Stimulated activated CD4-positive, alpha-beta T cell treated with anti-CD3 and anti-CD28 coated beads, Interleukin-1b, Interleukin-23, amount 100 ng/mL, for 24 hours (primary cell): Measurements from ENCODE around the gene TBC1D14.

ENCODE experiments used
- DNase-seq, 4 experiments: peaks; one replicate each; pipeline ENCODE4 v3.0.0-alpha.2; 2020; ENCODE audit warnings: low read depth in 4 of 4, low spot score in 1 of 4

The TBC1D14 gene

DNA sequence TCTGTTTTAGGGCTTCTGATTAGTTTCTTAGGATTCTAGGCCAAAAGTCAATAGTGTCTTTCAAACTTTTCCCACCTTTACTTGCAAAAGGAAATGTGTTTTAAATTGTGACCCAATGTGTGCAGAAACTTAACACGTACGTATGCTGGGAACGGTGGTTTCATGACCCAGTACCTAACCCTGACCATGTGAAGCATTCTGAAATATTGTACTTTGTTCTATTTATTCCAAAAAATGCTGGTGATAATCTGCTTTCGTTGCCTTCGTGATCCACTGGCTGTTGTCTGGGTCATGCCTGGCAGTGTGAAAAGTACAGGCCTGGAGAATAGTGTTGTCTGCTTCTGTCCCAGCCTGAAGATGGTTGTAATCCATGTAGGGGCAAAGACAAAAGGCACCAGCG lies 106.9 kb downstream of the TBC1D14 start:
- DNase-seq = no peak

DNA sequence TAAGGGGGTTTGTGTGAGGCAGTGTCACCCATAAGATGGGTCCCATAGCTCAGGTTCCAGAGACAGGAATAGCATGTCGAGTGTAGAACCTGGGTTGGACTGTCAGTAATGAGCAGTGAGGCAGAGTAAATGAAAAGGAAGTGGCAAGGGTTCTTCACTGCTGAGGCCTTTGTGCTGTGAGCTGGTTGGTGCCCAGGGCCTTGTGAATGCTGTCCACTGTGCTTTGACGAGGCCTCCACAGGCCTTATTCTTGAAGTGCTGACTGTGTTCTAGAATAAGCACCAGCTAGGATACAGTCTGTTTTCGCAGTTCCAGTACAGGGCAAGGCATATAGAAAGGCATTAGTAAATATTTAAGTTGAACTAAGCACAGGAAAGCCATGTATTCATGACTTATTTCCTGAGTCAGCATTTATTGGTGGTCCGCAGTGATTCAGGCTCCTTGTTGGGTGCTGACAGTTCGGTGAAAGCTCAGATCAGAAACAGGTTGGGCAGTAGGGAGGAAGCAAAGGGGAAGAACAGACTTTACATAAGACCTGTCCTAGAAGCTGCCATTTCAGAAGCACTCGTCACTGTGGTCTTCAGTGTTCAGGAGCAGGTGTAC lies 107.9 kb downstream of the TBC1D14 start:
- no peak for DNase-seq

DNA sequence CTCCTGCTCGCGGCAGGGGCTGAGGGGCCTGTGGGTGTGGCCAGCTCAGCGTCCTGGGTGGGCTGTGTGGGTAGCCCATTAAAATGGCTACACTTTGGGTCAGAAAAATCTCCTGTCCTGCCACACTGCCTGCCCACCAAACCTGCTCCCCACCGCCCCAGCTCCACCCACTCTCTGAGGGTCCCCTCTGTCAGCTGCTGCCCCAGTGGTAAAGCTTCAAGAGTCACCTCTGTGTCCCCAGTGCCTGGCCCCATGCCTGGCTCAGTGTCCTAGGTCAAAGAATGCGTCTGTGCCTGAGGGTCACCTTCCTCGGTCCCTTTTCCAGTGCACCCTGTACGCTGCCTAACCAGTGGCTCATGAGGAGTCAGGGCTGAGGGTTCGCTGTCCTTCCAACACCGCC lies 108.7 kb downstream of the TBC1D14 start:
- DNase-seq = no peak

DNA sequence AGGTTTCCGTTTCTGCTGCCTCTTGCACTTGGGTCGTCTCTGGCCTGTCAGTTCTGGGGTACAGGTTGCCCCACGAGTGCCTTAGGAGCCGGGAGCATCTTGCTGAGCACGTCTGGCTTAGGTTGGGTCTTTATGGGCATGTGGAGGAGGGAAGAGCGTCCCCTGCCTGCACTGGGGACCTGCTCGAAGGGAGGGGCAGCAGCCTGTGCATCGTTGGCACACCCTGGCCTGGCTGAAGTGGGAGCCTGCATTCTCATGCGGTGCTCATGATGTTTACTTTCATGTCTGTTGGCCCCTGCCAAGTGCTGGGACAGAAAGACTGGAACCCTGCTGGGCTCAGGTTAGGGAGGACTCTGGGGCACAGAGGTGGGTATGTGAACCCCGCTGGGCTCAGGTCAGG lies 109.7 kb downstream of the TBC1D14 start:
- no peak for DNase-seq

DNA sequence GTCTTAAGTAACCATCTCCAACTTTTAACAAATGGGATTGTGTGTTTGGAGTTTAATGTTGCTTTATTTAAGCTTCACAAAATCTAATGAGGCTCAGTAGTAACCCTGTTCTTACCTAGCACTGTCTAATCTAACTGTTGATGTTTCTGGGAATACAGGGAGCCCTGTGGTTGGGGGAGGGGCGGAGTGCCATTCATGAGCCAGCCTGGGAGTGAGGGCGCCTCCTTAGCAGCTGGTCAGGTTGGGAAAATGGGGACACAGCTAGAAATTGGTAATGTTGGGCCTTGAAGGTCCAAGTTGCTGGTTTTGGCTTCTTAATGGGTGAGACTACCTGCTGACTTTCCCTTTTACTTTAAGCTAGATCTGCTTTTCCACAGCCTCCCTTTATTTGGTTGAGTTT lies 110.7 kb downstream of the TBC1D14 start:
- no peak for DNase-seq

DNA sequence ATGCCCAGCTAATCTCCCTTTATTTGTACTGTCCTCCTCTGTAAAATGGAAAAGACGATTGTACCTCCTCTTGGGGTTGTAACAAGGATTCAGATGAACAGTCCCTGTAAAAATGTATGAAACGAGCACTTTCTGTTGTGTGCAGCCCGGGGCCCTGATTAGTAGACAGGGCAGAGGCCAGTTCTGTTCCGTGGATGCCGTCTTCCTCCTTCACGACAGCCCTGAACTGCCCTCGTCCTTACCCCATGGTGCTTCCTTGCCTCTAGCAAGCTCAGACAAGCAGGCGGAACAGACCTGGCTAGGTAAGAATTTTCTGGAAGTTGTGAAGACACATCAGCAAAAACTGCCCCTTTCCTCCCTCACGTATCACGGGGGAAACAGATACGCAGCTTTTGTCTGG lies 111.2 kb downstream of the TBC1D14 start:
- DNase-seq = no peak

DNA sequence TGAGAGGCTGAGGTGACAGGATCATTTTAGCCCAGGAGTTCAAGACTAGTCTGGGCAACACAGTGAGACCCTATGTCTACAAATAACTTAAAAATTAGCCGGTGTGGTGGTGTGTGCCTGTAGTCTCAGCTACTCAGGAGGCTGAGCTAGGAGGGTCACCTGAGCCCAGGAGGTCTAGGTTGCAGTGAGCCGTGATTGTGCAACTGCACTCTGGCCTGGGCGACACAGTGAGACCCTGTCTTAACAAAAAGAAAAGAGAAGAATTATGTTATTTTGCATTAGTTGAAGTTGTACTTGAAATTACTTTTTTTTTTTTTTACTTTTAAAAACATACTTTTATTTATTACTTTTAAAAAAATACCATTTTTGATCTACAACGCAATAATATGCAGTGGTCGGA lies 111.7 kb downstream of the TBC1D14 start:
- no peak for DNase-seq

DNA sequence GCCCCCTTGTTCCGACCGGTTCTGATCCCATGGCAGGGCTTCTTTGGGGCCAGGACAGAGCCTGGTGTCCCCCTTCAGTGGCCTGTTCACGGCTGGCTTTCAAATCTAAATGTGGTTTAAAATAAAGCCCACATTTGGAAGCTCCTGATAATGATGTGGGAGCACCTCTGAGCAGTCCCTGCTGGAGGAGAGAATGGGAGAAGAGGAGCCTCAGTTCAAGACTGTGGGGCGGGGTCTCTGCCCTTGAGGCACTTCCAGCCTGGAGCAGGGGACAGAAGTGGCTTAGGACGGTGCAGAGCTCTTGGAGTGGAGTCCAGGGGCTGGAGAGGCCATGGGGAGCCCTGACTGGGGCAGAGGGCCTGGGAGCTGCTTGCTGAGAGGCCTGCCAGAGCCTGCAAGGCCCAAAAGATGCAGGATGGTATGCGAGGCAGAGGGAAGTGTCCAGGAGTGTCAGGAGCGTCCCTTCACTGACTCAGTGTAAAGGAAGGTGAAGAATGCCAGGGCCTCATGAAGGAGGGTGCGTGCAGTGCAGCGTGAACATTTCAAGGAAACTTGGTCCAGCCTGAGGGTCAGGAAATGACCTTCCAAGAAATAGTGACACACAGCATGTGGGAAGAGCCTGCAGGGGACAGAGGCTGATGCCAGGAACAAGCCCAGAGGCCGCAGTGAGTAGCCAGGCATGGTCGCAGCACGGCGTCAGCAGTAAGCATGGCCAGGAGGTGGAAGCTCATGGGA lies 112.5 kb downstream of the TBC1D14 start:
- DNase-seq = no peak

DNA sequence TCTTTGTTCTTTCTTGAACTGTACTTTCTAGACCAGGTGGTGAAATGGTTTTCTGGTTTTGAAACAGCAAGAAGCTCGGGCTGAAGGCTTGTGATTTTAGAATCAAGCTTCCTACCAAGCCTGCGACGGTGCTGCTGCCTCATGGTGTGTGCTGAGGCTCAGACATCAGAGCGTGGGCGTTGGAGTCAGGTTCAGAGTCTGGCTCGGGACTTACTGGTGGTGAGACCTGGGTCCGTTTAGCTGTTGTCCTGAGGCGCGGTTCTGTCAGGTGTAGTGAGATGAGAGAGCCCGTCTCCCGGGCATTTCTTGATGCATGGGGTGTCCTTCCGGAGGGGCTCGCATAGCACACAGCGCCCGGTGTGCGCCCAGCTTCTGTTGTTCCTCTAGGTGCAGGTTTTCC lies 113.9 kb downstream of the TBC1D14 start:
- no peak for DNase-seq

DNA sequence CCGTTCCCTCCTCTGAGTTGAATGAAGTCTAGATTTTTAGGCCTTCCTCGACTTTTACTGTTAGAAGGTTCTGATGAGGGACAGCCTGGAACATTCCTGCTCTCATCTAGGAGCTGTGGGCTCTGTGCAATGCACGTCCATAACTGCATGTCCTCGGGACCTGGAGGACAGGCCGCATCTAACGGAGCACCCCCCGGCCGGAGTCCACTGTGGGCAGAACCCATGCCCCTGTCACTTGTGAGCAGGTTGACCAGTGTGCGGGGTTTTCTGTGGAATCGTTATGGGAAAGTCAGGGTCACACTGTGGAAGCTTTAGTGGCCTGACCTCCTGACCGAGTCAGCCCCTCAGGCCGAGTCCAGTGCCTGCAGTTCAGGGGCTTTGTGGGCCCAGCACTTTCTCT lies 114.3 kb downstream of the TBC1D14 start:
- no peak for DNase-seq

DNA sequence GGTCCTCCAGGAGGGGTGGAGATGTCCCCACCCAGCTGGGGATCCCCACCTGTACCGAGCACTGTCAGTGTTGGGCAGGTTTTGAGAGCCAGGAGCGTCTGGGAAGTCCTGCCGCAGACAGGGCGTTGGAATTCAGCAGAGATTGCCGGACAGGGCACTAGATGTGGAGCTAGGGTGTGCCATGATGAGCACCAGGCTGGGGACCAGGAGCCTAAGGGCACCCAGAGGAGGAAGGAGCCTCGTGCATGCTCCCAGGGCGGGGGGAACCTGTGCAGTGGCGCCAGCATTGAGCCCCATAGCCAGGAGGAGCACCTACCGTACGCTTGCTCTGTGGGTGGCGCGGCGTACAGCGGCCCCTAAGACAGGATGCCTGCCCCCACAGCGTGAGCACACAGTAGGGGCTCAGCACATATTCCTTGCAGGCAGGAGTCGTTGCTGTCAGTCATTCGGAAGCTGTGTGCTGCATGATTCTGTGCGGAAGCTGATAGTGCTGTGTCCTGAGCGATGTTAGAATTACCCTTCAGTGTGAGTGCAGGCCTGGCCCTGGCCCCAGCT lies 114.8 kb downstream of the TBC1D14 start:
- DNase-seq = no peak

DNA sequence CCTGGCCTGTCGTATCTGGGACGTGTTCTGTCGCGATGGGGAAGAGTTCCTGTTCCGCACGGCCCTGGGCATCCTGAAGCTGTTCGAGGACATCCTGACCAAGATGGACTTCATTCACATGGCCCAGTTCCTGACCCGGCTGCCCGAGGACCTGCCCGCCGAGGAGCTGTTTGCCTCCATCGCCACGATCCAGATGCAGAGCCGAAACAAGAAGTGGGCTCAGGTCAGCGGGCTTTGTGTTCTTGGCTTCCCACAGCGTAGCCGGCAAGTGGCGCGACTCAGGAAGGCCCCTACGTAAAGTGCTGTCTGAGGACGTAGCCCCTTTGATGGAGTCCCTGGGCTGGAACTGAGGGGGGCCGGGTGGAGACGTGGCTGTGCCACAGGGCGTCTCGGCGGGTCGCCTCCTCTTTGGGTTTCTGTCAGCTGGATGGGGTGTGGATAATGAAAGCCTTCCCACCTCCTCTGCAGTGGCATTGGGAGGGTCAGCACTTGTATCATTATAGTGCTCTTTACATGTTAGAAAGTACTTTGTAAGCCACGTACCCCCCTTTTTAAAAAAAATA lies 115.5 kb downstream of the TBC1D14 start:
- DNase-seq = no peak

DNA sequence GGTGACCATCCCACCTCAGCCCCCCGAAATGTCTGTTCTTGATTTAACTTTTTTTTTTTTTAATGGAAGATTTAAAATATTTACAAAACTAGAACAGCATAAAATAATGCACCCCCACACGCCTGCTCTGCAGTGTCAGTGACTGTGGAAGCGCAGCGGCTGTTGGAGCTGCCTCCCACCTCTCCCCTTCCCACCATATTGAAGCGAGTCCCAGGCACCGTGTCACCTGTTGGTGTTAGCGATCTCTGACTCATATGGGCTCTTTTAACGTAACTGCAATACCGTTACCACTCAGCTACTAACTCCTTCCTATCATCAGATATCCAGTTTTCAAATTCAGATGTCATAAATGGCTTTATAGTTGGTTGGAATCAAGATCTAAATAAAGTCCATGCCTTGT lies 116.5 kb downstream of the TBC1D14 start:
- no peak for DNase-seq

DNA sequence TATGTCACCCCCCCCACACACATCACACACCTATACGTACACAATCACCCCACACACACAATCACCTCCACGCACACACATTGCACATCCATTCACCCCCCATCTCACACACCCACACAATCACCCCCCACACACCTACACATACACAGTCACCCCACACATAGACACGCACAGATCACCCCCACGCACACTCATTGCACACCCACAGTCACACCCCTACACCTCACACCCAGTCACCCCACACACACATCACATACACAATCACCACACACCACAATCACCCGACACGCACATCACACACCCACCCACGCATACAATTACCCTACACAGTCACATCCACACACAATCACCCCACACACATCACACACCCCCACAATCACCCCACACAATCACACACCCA lies 117.7 kb downstream of the TBC1D14 start:
- DNase-seq = no peak

DNA sequence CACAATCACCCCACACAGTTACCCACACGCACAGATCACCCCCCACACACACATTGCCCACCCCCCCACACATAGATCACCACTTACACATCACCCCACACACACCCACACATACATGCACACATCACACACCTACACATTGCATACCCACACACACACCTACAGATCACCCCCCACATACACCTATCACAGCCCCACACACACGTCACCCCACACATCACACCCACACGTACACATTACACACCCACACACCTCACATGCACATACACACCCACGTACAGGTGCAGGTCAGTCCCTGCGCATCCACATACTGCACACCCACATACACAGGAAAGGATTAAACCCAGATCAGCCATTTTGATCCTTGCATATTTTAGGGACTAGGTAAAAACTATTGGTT lies 118.3 kb downstream of the TBC1D14 start:
- no peak for DNase-seq

DNA sequence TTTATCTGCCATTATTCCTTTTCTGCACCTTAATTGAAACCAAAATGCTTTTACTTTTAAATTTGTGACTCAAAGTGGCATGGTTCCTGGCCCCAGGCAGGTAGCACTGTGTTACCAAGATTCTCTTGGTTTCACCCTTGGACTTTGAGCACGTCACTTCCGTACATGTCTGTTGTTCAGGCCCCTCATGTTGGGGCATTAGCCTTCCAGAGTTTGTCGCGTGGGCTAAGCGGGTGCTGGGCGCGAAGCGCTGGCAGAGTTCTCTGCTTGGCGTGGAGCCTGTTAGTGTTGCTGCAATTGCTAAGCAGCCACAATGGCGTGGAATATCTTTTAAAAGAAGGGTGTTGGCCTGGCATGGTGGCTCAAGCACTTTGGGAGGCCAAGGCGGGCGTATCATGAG lies 119.6 kb downstream of the TBC1D14 start:
- no peak for DNase-seq

DNA sequence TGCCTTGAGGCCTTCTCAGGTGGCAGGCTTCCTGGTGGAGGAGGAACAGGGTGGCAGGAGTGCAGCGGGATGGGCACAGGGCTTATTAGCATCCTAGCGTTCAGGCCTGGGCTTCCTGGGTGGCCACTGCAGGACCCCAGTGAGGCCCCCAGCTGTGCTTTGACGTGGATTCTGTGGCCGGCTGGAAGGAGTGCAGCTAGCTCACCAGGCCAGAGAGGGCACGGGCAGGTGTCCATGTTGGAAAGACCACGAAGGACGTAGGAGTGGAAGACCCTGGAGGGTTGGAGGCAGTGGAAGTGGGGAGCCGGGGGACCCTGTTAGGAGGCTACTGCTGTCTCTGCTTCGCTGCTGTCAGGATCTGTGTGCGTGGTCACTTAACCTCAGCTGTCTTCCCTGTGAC lies 120.3 kb downstream of the TBC1D14 start:
- no peak for DNase-seq

DNA sequence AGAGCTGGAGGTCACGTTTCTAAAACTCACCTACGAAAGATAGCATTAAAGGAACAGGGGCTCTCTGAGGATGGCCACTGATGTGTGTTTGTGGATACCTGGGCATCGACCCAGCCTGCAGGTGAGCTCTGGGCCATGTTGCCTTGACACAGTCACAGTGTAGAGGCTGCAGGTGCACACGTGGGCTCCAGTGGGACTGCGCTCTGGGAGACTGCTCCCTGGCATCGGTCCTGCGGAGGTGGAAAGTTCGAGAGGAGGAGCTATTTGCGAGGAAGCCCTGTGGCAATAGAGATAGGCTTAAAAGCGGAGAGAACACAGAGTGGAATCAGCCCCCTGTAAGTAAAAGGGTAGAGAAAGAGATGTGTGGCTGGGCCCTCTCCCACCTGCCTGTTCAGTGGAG lies 121.2 kb downstream of the TBC1D14 start:
- DNase-seq = no peak

DNA sequence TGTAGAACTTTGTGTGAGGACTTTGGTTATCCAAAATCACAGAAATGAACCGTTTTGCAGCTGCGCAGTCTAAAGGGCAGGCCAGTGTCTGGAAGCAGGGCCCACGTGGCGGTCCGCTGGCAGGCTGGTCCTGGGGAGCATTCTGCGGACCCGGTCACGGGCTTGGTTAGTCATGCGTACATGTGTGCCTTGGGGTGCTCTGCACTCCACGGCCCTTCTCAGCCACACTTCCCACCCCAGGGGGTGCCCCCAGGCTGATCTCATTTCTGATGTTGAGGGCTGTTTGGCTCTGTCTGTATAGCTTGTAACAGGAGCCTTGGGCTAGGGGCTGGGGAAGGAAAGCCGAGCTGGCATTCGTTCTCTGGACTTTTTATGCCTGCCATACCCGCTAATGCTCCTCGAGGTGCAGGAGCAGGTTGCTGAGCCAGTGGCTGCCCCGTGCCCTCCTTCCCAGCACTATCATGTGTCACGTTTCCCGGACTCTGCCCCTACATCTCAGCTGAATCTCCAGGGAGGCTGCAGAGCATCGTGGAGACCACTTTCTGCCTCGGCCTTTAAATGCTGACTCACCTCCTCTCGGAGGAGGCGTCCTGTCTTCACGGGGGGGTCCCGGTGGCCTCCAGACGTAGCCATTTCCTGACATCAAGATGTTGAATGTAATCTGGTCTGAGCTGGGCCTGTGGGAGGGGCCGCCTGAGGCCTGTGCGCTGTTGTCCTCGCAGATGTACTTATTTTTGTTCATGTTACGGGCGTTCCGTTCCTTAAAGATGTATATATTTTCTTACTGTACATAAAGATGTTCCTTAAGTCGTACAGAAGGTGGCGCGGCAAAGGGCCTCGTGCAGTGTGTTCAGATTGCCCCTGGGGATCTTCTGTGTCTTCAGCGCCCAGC lies 122.2 kb downstream of the TBC1D14 start:
- DNase-seq = no peak

DNA sequence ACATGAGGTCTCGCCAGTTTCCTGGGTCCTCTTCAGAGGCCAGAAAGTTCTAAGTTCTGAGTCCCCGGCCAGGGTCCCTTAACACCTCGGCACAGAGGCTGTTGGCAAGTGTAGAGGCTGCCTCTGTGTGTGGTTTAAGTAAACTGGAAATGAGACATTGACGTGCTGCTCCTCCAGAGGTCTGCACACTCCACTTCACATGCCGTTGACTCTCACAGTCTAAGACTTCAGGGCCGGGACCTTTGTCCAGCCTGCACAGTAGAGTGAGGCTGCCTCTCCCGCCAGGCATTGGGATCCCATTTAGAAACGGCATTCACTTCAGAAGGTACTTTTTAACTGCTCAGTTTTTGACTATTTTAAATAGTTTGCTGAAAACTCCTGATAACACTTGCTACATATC lies 123.0 kb downstream of the TBC1D14 start:
- DNase-seq = no peak

DNA sequence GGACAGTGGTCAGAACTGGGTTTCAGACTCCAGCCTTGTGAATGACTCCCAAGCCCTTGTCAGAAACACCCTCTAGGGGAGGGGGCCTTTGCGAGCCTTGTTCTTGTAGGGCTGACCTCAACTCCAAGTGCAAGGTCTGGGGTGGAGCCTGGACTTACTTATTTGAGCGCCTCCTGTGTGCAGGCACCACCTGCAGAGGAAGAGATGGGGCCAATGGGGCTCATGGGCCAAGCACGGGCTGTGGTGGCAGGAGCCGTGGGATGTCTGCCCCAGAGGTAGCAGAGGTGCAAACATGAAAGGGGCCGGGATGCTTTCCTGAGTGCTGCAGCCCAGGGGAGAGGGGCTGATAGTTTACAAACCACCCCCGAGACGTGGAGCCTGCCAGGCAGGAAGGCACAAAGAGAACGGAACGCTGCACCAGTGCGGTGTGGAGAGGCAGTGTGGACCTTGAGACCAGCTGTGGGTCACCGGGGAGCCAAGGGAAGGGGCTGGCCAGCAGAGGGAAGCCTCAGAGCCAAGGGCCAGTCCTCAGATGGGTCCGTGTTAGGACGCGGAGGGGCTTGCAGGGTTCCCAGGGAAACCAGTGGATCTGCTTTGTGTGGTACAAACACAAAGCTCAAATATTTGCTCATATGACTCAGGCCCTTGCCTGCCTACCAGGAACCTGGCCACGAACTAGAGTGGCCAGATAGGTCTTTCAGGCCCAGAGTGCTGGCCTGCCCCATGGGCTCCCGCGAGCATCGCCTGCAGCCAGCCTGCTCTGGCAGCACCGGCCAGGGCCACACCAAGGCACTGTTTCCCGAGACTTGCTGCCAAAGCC lies 124.8 kb downstream of the TBC1D14 start:
- DNase-seq = no peak
